OCI-LY7 (cell line): ENCODE measurements around the gene CLMP.

Experiments used
- EZH2phosphoT487 ChIP-seq: fragments of 200-600 bp; sonication (generic); IDR thresholded peaks from 2 replicates; pipeline ENCODE4 v1.6.1; 2018; ENCODE audit warnings: low read depth, borderline replicate concordance, mild to moderate bottlenecking, mixed run types, antibody characterized with exemption, low read length, moderate library complexity, mixed read lengths
- TF ChIP-seq, protein P1 (sequence below): fragments of 200-600 bp; sonication (generic); conservative IDR thresholded peaks from 2 replicates; pipeline ENCODE4 v1.5.1; 2014; ENCODE audit warnings: mild to moderate bottlenecking, antibody characterized with exemption, low read length, moderate library complexity, mixed read lengths

DNA sequence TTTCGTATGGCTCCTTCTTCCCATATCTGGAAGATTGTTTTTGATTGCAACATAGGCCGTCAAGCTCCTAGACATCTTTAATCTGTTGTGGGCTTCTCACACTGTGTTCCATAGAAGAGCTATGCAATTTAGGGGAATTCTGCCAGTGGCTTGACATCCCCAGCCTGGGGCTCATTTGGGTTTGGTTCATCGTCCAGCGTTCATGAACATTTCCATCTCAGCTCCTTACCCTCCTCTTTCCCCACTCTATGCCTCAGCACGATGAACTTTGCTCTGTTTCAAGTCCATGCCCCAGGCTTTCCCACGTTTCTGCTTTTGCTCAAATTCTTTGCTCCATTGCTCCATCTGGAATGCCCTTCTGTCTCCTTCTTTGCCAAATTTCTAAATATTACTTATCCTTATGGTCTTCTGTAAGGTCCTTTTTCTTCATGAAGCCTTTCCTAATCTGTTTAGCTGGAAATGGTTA, 26.1 kb upstream of the CLMP start:
- TF ChIP-seq, protein P1, sequence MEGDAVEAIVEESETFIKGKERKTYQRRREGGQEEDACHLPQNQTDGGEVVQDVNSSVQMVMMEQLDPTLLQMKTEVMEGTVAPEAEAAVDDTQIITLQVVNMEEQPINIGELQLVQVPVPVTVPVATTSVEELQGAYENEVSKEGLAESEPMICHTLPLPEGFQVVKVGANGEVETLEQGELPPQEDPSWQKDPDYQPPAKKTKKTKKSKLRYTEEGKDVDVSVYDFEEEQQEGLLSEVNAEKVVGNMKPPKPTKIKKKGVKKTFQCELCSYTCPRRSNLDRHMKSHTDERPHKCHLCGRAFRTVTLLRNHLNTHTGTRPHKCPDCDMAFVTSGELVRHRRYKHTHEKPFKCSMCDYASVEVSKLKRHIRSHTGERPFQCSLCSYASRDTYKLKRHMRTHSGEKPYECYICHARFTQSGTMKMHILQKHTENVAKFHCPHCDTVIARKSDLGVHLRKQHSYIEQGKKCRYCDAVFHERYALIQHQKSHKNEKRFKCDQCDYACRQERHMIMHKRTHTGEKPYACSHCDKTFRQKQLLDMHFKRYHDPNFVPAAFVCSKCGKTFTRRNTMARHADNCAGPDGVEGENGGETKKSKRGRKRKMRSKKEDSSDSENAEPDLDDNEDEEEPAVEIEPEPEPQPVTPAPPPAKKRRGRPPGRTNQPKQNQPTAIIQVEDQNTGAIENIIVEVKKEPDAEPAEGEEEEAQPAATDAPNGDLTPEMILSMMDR = no peak
- no peak for TF ChIP-seq EZH2phosphoT487
